Cardiac fibroblast (primary cell): ENCODE measurements around the gene CYTL1.
"Not testable (repeated sequence)": the region's sequence is repeated elsewhere in the genome, so short reads cannot be mapped to it uniquely, and the experiment has no call there.

Experiments used
- DNase-seq, 2 donors: peaks; one replicate each; pipeline versions ENCODE4 v3.0.0 to v3.0.0-alpha.2; 2010; ENCODE audit warnings: low read depth in 2 of 2
- H3K4me3 ChIP-seq, 2 donors: replicated peaks in 1 of 2; 1 replicate in 1 of 2; 2 replicates in 1 of 2; pipeline ENCODE4 v1.5.1; 2011; ENCODE audit warnings: low read depth in 2 of 2, low read length in 2 of 2, mild to moderate bottlenecking in 2 of 2, moderate library complexity in 1 of 2
- TF ChIP-seq, protein P1 (sequence below): IDR thresholded peaks from one replicate; pipeline ENCODE4 v1.5.1; 2011; ENCODE audit warnings: low read depth, mild to moderate bottlenecking, low read length, inconsistent platforms

Gene CYTL1, protein sequence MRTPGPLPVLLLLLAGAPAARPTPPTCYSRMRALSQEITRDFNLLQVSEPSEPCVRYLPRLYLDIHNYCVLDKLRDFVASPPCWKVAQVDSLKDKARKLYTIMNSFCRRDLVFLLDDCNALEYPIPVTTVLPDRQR

DNA sequence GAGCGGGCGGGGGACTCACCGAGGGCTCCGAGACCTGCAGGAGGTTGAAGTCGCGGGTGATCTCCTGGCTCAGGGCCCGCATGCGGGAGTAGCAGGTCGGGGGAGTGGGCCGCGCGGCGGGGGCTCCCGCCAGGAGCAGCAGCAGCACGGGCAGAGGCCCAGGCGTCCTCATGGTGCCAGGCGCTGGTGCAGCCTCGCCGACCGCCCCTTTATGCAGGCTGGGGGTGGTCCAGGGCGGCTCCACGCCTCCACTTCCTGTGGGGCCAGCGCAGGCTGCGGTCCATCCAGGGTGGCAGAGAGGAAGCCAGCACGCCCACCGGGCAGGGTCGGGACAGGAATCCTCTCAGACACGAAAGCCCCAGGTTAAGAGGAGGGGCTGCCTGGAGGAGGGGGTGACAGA, at the start of gene CYTL1:
Gene CYTL1 (minus strand): TSS at position 185 of the 400 bp plus-strand sequence. CDS start 13 bp downstream, at position 172.
- H3K4me3 ChIP-seq = no peak within 1 kb of the TSS
- DNase-seq = no peak
- TF ChIP-seq, protein P1, sequence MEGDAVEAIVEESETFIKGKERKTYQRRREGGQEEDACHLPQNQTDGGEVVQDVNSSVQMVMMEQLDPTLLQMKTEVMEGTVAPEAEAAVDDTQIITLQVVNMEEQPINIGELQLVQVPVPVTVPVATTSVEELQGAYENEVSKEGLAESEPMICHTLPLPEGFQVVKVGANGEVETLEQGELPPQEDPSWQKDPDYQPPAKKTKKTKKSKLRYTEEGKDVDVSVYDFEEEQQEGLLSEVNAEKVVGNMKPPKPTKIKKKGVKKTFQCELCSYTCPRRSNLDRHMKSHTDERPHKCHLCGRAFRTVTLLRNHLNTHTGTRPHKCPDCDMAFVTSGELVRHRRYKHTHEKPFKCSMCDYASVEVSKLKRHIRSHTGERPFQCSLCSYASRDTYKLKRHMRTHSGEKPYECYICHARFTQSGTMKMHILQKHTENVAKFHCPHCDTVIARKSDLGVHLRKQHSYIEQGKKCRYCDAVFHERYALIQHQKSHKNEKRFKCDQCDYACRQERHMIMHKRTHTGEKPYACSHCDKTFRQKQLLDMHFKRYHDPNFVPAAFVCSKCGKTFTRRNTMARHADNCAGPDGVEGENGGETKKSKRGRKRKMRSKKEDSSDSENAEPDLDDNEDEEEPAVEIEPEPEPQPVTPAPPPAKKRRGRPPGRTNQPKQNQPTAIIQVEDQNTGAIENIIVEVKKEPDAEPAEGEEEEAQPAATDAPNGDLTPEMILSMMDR = no peak

DNA sequence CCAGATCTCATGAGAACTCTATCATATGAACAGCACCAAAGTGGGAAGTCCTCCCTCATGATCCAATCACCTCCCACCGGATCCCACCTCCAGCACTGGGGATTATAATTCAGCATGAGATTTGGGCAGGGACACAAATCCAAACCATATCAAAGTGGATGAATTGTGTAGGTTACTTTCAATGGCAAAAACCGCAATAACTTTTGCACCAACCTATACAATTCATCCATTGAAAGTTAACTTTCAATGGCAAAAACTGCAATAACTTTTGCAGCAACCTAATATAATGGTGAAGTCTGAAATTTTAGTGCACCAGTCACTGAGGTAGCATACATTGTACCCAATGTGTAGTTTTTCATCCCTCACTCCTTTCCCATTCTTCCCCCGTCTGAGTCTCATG, 48.6 kb upstream of the CYTL1 start:
- DNase-seq = no peak
- H3K4me3 ChIP-seq = no peak overlapping the region
- TF ChIP-seq, protein P1 = no peak

DNA sequence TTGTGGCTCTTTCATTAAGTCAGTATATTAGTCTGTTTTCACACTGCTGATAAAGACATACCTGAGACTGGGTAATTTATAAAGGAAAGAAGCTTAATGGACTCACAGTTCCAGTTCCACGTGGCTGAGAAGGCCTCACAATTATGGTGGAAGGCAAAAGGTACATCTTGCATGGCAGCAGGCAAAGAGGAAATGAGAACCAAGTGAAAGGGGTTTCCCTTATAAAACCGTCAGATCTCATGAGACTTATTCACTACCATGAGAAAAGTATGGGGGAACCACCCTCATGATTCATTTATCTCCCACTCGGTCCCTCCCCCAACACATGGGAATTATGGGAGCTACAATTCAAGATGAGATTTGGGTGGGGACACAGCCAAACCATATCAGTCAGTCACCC, 47.7 kb upstream of the CYTL1 start:
- DNase-seq, H3K4me3 ChIP-seq: not testable (repeated sequence)

DNA sequence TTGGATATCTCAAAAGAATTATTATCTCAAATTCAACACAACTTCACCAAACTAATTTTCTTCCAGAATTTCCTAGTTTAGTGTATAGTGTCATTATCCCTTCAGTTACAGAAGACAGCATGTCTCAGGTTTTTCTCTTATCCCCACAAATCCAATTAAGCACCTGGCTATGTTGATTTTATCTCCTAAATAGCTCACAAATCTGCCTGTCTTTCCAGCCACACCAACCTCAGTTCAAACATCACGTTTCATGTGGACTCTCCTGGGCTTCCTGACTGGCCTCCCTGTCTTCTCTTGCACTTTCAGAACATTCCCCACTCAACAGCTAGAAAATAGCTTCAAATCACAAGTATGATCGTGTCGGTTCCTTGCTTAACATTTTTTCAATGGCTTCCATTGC, 46.8 kb upstream of the CYTL1 start:
- no peak for DNase-seq
- TF ChIP-seq, protein P1 = no peak
- no peak overlapping the region for H3K4me3 ChIP-seq

DNA sequence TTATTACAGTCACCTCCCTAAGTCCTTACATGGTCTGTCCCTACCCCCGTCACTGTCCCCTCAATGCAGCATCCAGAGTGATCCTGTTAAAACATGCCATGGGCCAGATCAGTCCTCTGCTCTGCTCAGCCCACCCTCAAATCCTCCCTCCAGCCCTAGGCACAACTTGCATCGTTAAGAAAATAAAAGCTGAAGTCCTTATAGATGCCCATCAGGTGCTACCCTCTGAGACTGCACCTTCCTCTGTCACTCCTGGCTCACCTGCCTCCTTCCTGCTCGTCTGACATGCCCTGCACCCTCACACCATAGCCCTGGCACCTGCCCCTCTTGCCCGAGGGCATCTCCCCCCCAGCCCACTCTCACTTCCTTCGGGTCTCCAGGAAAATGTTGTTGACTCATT, 36.2 kb upstream of the CYTL1 start:
- H3K4me3 ChIP-seq = no peak overlapping the region
- no peak for DNase-seq
- TF ChIP-seq, protein P1 = no peak

DNA sequence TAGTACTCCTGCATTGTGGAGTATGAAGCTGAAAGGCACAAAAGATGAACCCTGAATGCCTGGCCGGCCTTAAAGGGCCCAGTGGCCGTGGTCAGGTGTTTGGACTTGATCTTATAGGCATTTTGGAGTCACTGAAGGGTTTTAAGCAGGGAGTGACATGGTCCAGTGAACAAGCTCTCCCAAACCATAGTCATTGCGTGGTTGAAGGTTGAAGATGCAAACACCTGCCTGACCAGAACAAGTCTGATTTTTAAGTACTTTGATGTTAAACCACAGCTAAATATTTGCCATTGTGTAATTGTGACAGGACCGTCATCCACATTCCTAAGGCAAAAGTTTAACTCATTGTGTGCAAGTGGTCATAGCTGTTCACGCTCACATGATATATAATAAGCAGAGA, 35.3 kb upstream of the CYTL1 start:
- no peak for DNase-seq
- TF ChIP-seq, protein P1 = no peak

DNA sequence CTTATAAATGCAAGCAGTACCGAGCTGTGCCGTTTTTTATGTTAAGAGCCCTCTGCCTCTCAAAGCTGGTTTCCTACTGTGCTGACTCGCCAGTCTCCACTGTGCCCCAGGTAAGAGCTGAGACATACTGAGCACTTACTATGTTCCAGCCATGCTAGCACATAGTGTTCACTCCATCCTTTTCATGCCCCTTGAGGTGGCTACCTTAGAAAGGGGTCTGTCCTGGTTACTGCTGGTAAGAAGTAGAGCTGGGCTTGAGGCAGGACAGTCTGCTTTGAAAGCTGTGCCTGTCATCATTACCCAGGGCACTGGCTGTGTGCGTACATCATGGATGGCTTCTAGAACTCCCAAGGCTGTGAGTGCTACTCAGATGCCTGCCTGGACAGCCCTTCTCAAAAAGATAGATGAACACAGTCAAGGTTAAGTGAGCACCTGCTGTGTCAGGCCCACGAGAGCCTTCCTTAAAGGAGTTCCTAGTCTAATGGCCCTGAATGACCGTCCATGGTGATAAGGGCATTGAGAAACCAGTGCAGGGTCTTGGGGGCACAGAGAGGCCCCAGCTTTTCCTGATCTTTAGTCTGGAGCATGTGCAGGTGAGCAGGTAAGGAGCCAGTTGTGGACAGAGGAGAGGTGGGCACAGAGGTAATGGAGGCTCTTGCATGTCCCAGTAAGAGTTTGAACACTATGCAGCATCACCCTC, 33.6 kb upstream of the CYTL1 start:
- no peak for DNase-seq
- H3K4me3 ChIP-seq = no peak overlapping the region
- TF ChIP-seq, protein P1 = no peak

More for the DNA sequence above, 35.3 kb upstream of the CYTL1 start:
- no peak overlapping the region for H3K4me3 ChIP-seq
